Panc1 (cell line): ENCODE results near the gene ZNF77. TPM values are rescaled to one million over a fixed set of nuclear protein-coding genes. Genes with fewer than 3 reads are reported as not detected.

Experiments
- ATAC-seq: fragments of 200-7000 bp; cut with Tn5 transposase; 2 replicates; pipeline ENCODE4 v1.9.1; 2020; ENCODE audit warnings: mild to moderate bottlenecking, moderate library complexity
- BruUV-seq: library from RNA; stranded (reverse); fragments of 400-500 nt; replicated peaks from 2 replicates; lab custom pipeline; 2021; lab: Mats Ljungman, UMichigan
- CTCF ChIA-PET: fragments of 300-600 bp; sonication (Branson Sonifier 250); formaldehyde crosslinking; loops from one replicate; lab custom pipeline; 2022; ENCODE audit warnings: antibody characterized with exemption; lab: Charles Lee
- POLR2A ChIA-PET: fragments of 300-600 bp; sonication (Branson Sonifier 250); formaldehyde crosslinking; loops from one replicate; lab custom pipeline; 2022; ENCODE audit warnings: antibody characterized with exemption; lab: Charles Lee
- DNase-seq: peaks from one replicate; pipeline ENCODE4 v3.0.0-alpha.2; 2010; ENCODE audit warnings: low read depth, low spot score
- H3K27ac ChIP-seq: 2 replicates; pipeline ENCODE4 v1.5.1; 2011; ENCODE audit warnings: mild to moderate bottlenecking, low read length, inconsistent platforms
- H3K27me3 ChIP-seq: fragments of 200-500 bp; sonication (Bioruptor generic); 2 replicates; pipeline ENCODE4 v1.6.0; 2014; ENCODE audit warnings: low read length, inconsistent platforms; ENCODE audit not compliant: control insufficient read depth, insufficient read depth
- H3K36me3 ChIP-seq: fragments of 200-500 bp; sonication (Bioruptor generic); 2 replicates; pipeline ENCODE4 v1.5.1; 2014; ENCODE audit warnings: inconsistent platforms, mild to moderate bottlenecking, low read length, moderate library complexity; ENCODE audit not compliant: control insufficient read depth, insufficient read depth
- H3K4me1 ChIP-seq: 2 replicates; pipeline ENCODE4 v1.5.1; 2011; ENCODE audit warnings: inconsistent platforms, mild to moderate bottlenecking, low read length, moderate library complexity; ENCODE audit not compliant: control insufficient read depth, insufficient read depth
- H3K4me3 ChIP-seq, 2 experiments: 2 replicates each; pipeline ENCODE4 v1.5.1; 2011 to 2012; ENCODE audit warnings: low read depth in 2 of 2, low read length in 2 of 2, mild to moderate bottlenecking in 2 of 2, inconsistent platforms in 1 of 2, moderate library complexity in 1 of 2
- H3K9me3 ChIP-seq: fragments of 200-500 bp; sonication (Bioruptor generic); 2 replicates; pipeline ENCODE4 v1.5.1; 2014; ENCODE audit warnings: low read depth, mild to moderate bottlenecking, inconsistent platforms, low read length, moderate library complexity; ENCODE audit not compliant: control insufficient read depth, insufficient read depth
- POLR2AphosphoS5 ChIP-seq: IDR thresholded peaks from 2 replicates; pipeline ENCODE4 v1.6.1; 2012; ENCODE audit warnings: mild to moderate bottlenecking, low read depth, low read length, moderate library complexity
- REST ChIP-seq, 2 experiments: IDR thresholded peaks; 2 replicates each; pipeline ENCODE4 v1.6.1; 2011 to 2012; ENCODE audit warnings: low read depth in 2 of 2, control low read depth in 1 of 2, low read length in 1 of 2, mild to moderate bottlenecking in 1 of 2, moderate library complexity in 1 of 2; ENCODE audit not compliant: insufficient read depth in 1 of 2
- SIN3A ChIP-seq: IDR thresholded peaks from 2 replicates; pipeline ENCODE4 v1.6.1; 2012; ENCODE audit warnings: low read depth, mild to moderate bottlenecking, low read length, moderate library complexity, borderline replicate concordance; ENCODE audit not compliant: insufficient read depth
- TCF7L2 ChIP-seq: IDR thresholded peaks from 2 replicates; pipeline ENCODE4 v1.6.1; 2011; ENCODE audit warnings: mild to moderate bottlenecking, low read depth, low read length, inconsistent platforms
- in situ Hi-C: cut with HindIII; loops from 2 replicates; pipeline ENCODE4 v1.10.0; 2016; ENCODE audit warnings: low sequenced_read_pairs, low pct_unique_long_range_greater_than_20kb
- intact Hi-C: fragments of 100-400 bp; cut with micrococcal nuclease; formaldehyde crosslinking; loops from one replicate; pipeline ENCODE4 v1.10.0; 2022; ENCODE audit not compliant: unreplicated experiment
- total RNA-seq: library from RNA; stranded (reverse); gene quantifications from one replicate; pipeline ENCODE4 v1.2.1, GENCODE V29; 2021; ENCODE audit not compliant: unreplicated experiment
- TF ChIP-seq, protein P1 (sequence below): fragments of 450-650 bp; IDR thresholded peaks from 2 replicates; pipeline ENCODE4 v1.5.1; 2017; ENCODE audit warnings: mild to moderate bottlenecking

The ZNF77 gene
- total RNA-seq, 1 experiment from 2014 or later: 4.5 TPM

GRCh38 chr19:2969104-2969504 lies 24.3 kb upstream of the ZNF77 start:
- in situ Hi-C loops (no loop called here), intact Hi-C loops (no loop called here)
- H3K9me3 ChIP-seq: no peaks in the 10 kb centered on the region
- H3K36me3 ChIP-seq: no peaks in the 10 kb centered on the region
- ATAC-seq (no peak), DNase-seq (no peak)
- H3K27me3 ChIP-seq: no peaks in the 10 kb centered on the region
- no TSS peak for BruUV-seq
- CTCF ChIA-PET: no interaction called here
- TF ChIP-seq POLR2AphosphoS5 (no peak), TCF7L2 (no peak), SIN3A (no peak), REST (IDR thresholded peaks at IDR 0.05; ENCODE audit: insufficient read depth in 1 of 2, low read depth in 2 of 2, low read length in 1 of 2) (no peak)
- TF ChIP-seq, protein P1, sequence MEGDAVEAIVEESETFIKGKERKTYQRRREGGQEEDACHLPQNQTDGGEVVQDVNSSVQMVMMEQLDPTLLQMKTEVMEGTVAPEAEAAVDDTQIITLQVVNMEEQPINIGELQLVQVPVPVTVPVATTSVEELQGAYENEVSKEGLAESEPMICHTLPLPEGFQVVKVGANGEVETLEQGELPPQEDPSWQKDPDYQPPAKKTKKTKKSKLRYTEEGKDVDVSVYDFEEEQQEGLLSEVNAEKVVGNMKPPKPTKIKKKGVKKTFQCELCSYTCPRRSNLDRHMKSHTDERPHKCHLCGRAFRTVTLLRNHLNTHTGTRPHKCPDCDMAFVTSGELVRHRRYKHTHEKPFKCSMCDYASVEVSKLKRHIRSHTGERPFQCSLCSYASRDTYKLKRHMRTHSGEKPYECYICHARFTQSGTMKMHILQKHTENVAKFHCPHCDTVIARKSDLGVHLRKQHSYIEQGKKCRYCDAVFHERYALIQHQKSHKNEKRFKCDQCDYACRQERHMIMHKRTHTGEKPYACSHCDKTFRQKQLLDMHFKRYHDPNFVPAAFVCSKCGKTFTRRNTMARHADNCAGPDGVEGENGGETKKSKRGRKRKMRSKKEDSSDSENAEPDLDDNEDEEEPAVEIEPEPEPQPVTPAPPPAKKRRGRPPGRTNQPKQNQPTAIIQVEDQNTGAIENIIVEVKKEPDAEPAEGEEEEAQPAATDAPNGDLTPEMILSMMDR: no peak
- no peaks in the 10 kb centered on the region for H3K4me1 ChIP-seq
- no peak overlapping the region for H3K4me3 ChIP-seq
- POLR2A ChIA-PET: no interaction called here
- no peak overlapping the region for H3K27ac ChIP-seq

DNA sequence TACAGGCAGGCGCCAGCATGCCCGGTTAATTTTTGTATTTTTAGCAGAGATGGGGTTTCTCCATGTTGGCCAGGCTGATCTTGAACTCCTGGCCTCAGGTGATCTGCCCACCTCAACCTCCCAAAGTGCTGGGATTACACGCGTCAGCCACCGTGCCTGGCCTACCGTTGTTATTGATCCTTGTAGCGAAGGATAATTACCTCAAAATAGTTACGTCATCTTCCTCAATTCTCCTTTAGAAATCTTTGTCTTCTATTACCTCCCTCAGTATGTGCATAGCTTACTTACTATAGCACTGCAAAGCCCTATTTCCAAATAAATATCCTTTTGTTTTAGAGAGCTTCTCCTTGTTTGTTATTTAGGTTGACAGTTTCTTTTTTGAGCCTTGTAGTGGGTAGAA lies 23.2 kb upstream of the ZNF77 start:
- DNase-seq (no peak), ATAC-seq (no peak)
- TF ChIP-seq TCF7L2 (no peak), REST (IDR thresholded peaks at IDR 0.05; ENCODE audit: insufficient read depth in 1 of 2, low read depth in 2 of 2, low read length in 1 of 2) (no peak), POLR2AphosphoS5 (no peak), SIN3A (no peak)
- TF ChIP-seq, protein P1: no peak
- BruUV-seq: no TSS peak
- no peaks in the 10 kb centered on the region for H3K4me1 ChIP-seq
- no peak overlapping the region for H3K27ac ChIP-seq
- H3K9me3 ChIP-seq: no peaks in the 10 kb centered on the region
- H3K36me3 ChIP-seq: no peaks in the 10 kb centered on the region
- POLR2A ChIA-PET: no interaction called here
- in situ Hi-C loops: no loop called here
- CTCF ChIA-PET: no interaction called here
- H3K27me3 ChIP-seq: no peaks in the 10 kb centered on the region
- no peak overlapping the region for H3K4me3 ChIP-seq
- intact Hi-C loops: no loop called here
